DOHH2 (cell line): ENCODE data around the gene AFAP1L1.

Experiments
- H3F3A ChIP-seq: fragments of 200-600 bp; sonication (generic), shearing (Covaris generic); 2 replicates; pipeline ENCODE4 v1.6.0; 2016; ENCODE audit warnings: antibody characterized with exemption, mild to moderate bottlenecking; ENCODE audit not compliant: control insufficient read depth, insufficient read depth
- H3K27ac ChIP-seq: fragments of 200-600 bp; sonication (generic); 2 replicates; pipeline ENCODE4 v1.5.1; 2014; ENCODE audit warnings: low read depth, mild to moderate bottlenecking, low read length, moderate library complexity
- H3K27me3 ChIP-seq: fragments of 200-600 bp; sonication (generic); 2 replicates; pipeline ENCODE4 v1.6.1; 2014; ENCODE audit warnings: mild to moderate bottlenecking, low read length, mixed read lengths; ENCODE audit not compliant: control insufficient read depth
- H3K36me3 ChIP-seq: fragments of 200-600 bp; sonication (generic); 2 replicates; pipeline ENCODE4 v1.6.1; 2014; ENCODE audit warnings: mild to moderate bottlenecking, low read length, moderate library complexity, mixed read lengths; ENCODE audit not compliant: control insufficient read depth
- H3K4me1 ChIP-seq: fragments of 200-600 bp; sonication (generic); 2 replicates; pipeline ENCODE4 v1.6.1; 2014; ENCODE audit warnings: mild to moderate bottlenecking, low read length, mixed read lengths; ENCODE audit not compliant: control insufficient read depth
- H3K4me2 ChIP-seq: fragments of 200-600 bp; sonication (generic); 2 replicates; pipeline ENCODE4 v1.6.0; 2014; ENCODE audit warnings: mild to moderate bottlenecking, low read length, moderate library complexity
- H3K4me3 ChIP-seq: fragments of 200-600 bp; sonication (generic); 2 replicates; pipeline ENCODE4 v1.5.1; 2014; ENCODE audit warnings: mild to moderate bottlenecking, low read length, mixed read lengths
- H3K79me2 ChIP-seq: fragments of 200-600 bp; sonication (generic); 2 replicates; pipeline ENCODE4 v1.6.1; 2014; ENCODE audit warnings: mild to moderate bottlenecking, low read length, mixed read lengths; ENCODE audit not compliant: control insufficient read depth
- H3K9me2 ChIP-seq: fragments of 200-600 bp; sonication (generic); replicated peaks from 2 replicates; pipeline ENCODE4 v1.6.1; 2014; ENCODE audit warnings: mild to moderate bottlenecking, low read length, mixed read lengths; ENCODE audit not compliant: control insufficient read depth
- H3K9me3 ChIP-seq: fragments of 200-600 bp; sonication (generic); 2 replicates; pipeline ENCODE4 v1.6.1; 2014; ENCODE audit warnings: antibody characterized with exemption, low read length, mixed read lengths; ENCODE audit not compliant: control insufficient read depth, insufficient read depth
- H4K20me1 ChIP-seq: fragments of 200-600 bp; sonication (generic); 2 replicates; pipeline ENCODE4 v1.6.0; 2014; ENCODE audit warnings: low read depth, mild to moderate bottlenecking, antibody characterized with exemption, low read length, moderate library complexity; ENCODE audit not compliant: control insufficient read depth, insufficient read depth
- EZH2phosphoT487 ChIP-seq: fragments of 200-600 bp; sonication (generic); IDR thresholded peaks from 2 replicates; pipeline ENCODE4 v1.6.1; 2017; ENCODE audit warnings: borderline replicate concordance, mild to moderate bottlenecking, antibody characterized with exemption, low read length, moderate library complexity, mixed read lengths
- TF ChIP-seq, protein P1 (sequence below): fragments of 200-600 bp; sonication (generic); IDR thresholded peaks from one replicate; pipeline ENCODE4 v1.5.1; 2014; ENCODE audit warnings: antibody characterized with exemption, mild to moderate bottlenecking, low read depth, low read length; ENCODE audit not compliant: poor library complexity, severe bottlenecking

Gene AFAP1L1

GRCh38 chr5:149278451-149279210 lies 7.0 kb downstream of the AFAP1L1 start:
- H3K4me1 ChIP-seq: no peaks in the 10 kb centered on the region
- H3K4me3 ChIP-seq: no peak overlapping the region
- no peaks in the 10 kb centered on the region for H3F3A ChIP-seq
- no peaks in the 10 kb centered on the region for H3K36me3 ChIP-seq
- H3K9me3 ChIP-seq: no peaks in the 10 kb centered on the region
- no peaks in the 10 kb centered on the region for H3K79me2 ChIP-seq
- H3K9me2 ChIP-seq: no peaks in the 10 kb centered on the region
- no peak overlapping the region for H3K27ac ChIP-seq
- H4K20me1 ChIP-seq: no peaks in the 10 kb centered on the region
- peaks cover 41% of the 10 kb centered on the region for H3K27me3 ChIP-seq
- no peak for TF ChIP-seq EZH2phosphoT487
- TF ChIP-seq, protein P1, sequence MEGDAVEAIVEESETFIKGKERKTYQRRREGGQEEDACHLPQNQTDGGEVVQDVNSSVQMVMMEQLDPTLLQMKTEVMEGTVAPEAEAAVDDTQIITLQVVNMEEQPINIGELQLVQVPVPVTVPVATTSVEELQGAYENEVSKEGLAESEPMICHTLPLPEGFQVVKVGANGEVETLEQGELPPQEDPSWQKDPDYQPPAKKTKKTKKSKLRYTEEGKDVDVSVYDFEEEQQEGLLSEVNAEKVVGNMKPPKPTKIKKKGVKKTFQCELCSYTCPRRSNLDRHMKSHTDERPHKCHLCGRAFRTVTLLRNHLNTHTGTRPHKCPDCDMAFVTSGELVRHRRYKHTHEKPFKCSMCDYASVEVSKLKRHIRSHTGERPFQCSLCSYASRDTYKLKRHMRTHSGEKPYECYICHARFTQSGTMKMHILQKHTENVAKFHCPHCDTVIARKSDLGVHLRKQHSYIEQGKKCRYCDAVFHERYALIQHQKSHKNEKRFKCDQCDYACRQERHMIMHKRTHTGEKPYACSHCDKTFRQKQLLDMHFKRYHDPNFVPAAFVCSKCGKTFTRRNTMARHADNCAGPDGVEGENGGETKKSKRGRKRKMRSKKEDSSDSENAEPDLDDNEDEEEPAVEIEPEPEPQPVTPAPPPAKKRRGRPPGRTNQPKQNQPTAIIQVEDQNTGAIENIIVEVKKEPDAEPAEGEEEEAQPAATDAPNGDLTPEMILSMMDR: no peak
- no peak overlapping the region for H3K4me2 ChIP-seq

- H3F3A ChIP-seq: no peaks in the 10 kb centered on the region
- no peaks in the 10 kb centered on the region for H3K79me2 ChIP-seq
- no peaks in the 10 kb centered on the region for H3K4me1 ChIP-seq
- H4K20me1 ChIP-seq: no peaks in the 10 kb centered on the region
- no peak overlapping the region for H3K4me3 ChIP-seq
- TF ChIP-seq, protein P1: no peak
- no peak for TF ChIP-seq EZH2phosphoT487
- no peaks in the 10 kb centered on the region for H3K9me3 ChIP-seq
- H3K4me2 ChIP-seq: no peak overlapping the region
- peaks cover 43% of the 10 kb centered on the region for H3K27me3 ChIP-seq
- no peak overlapping the region for H3K27ac ChIP-seq
- H3K9me2 ChIP-seq: no peaks in the 10 kb centered on the region
- no peaks in the 10 kb centered on the region for H3K36me3 ChIP-seq
Observed at GRCh38 chr5:149279661-149280060, 8.0 kb downstream of the AFAP1L1 start.

DNA sequence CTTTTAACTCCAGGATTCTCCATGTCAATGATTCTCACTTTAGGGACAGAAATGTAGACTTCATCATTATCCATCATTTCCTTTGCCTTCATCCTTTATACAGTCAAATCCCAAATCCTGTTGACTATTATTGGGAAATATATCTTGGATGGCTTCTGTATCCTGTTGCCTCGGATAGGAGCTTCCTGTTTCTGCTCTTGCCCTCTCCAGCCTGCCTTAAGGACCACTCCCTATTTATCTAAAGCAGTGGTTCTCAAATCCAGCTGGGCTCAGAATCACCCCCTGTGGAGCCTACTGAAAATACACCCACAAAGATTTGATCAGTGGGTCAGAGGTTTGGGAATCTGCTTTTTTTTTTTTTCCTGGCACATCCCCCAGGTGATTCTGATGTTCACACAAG lies 8.5 kb downstream of the AFAP1L1 start:
- Histone ChIP-seq H4K20me1 (no peaks in the 10 kb centered on the region), H3K4me1 (no peaks in the 10 kb centered on the region), H3K4me3 (no peak overlapping the region), H3K36me3 (no peaks in the 10 kb centered on the region), H3K9me2 (no peaks in the 10 kb centered on the region), H3F3A (no peaks in the 10 kb centered on the region), H3K79me2 (no peaks in the 10 kb centered on the region), H3K9me3 (no peaks in the 10 kb centered on the region), H3K4me2 (no peak overlapping the region), H3K27me3 (peaks cover 43% of the 10 kb centered on the region), H3K27ac (no peak overlapping the region)
- TF ChIP-seq EZH2phosphoT487: no peak
- TF ChIP-seq, protein P1: no peak
